ENCODE results near the gene EHF. TPM values are rescaled to one million over a fixed set of nuclear protein-coding genes. Genes with fewer than 3 reads are reported as not detected.
"Not testable (repeated sequence)": the region's sequence is repeated elsewhere in the genome, so short reads cannot be mapped to it uniquely, and the experiment has no call there.

The EHF gene
- total RNA-seq, 2 experiments from 2014 or later: not detected

- Mint-ChIP-seq H3K27ac (no peak overlapping the region), H3K4me3 (no peak overlapping the region), H3K9me3 (no peaks in the 10 kb centered on the region), H3K4me1 (ENCODE audit: low read depth) (no peaks in the 10 kb centered on the region), H3K36me3 (ENCODE audit: low read depth) (no peaks in the 10 kb centered on the region), H3K27me3 (ENCODE audit: low read depth) (peaks cover 2% of the 10 kb centered on the region)
- DNase-seq: no peak
- intact Hi-C loops (cut with micrococcal nuclease): no loop called here
- CTCF ChIA-PET: no interaction called here
Measured at GRCh38 chr11:34683396-34683795, 62.5 kb downstream of the EHF start.

GRCh38 chr11:34685864-34686263 is 65.0 kb downstream of the EHF start:
- CTCF ChIA-PET: no interaction called here
- Mint-ChIP-seq H3K36me3 (ENCODE audit: low read depth) (no peaks in the 10 kb centered on the region), H3K4me3 (no peak overlapping the region), H3K4me1 (ENCODE audit: low read depth) (no peaks in the 10 kb centered on the region), H3K27ac (no peak overlapping the region), H3K9me3 (peaks cover 1% of the 10 kb centered on the region), H3K27me3 (ENCODE audit: low read depth) (no peaks in the 10 kb centered on the region)
- DNase-seq: no peak
- intact Hi-C loops (cut with micrococcal nuclease): no loop called here

GRCh38 chr11:34692299-34692698 is 71.4 kb downstream of the EHF start:
- H3K9me3 Mint-ChIP-seq; H3K36me3 Mint-ChIP-seq (ENCODE audit: low read depth); intact Hi-C loops (cut with micrococcal nuclease); CTCF ChIA-PET; H3K27ac Mint-ChIP-seq; H3K27me3 Mint-ChIP-seq (ENCODE audit: low read depth); DNase-seq; H3K4me3 Mint-ChIP-seq; H3K4me1 Mint-ChIP-seq (ENCODE audit: low read depth): not testable (repeated sequence)

GRCh38 chr11:34696862-34697261 is 76.0 kb downstream of the EHF start:
- peaks cover 5% of the 10 kb centered on the region for H3K27me3 Mint-ChIP-seq (ENCODE audit: low read depth)
- H3K36me3 Mint-ChIP-seq (ENCODE audit: low read depth): no peaks in the 10 kb centered on the region
- CTCF ChIA-PET: interaction anchor here (0.7 kb wide), 1 partner anchor 171 kb away, joined by 3 read pairs; no protein-coding TSS in a partner anchor
- H3K9me3 Mint-ChIP-seq: no peaks in the 10 kb centered on the region
- no peak overlapping the region for H3K4me3 Mint-ChIP-seq
- DNase-seq: no peak
- no peak overlapping the region for H3K27ac Mint-ChIP-seq
- no peaks in the 10 kb centered on the region for H3K4me1 Mint-ChIP-seq (ENCODE audit: low read depth)
- intact Hi-C loops (cut with micrococcal nuclease): no loop called here

GRCh38 chr11:34706709-34707461 is 86.0 kb downstream of the EHF start:
- H3K27ac Mint-ChIP-seq: no peak overlapping the region
- DNase-seq: no peak
- intact Hi-C loops (cut with micrococcal nuclease): no loop called here

GRCh38 chr11:34707462-34707840 is 86.6 kb downstream of the EHF start:
- DNase-seq: no peak
- Mint-ChIP-seq H3K4me1 (ENCODE audit: low read depth) (no peaks in the 10 kb centered on the region), H3K27ac (no peak overlapping the region), H3K36me3 (ENCODE audit: low read depth) (no peaks in the 10 kb centered on the region), H3K9me3 (peaks cover 12% of the 10 kb centered on the region), H3K4me3 (no peak overlapping the region), H3K27me3 (ENCODE audit: low read depth) (peaks cover 2% of the 10 kb centered on the region)
- intact Hi-C loops (cut with micrococcal nuclease): no loop called here
- CTCF ChIA-PET: no interaction called here

More at GRCh38 chr11:34706709-34707461, 86.0 kb downstream of the EHF start:
- Mint-ChIP-seq H3K4me1 (ENCODE audit: low read depth) (no peaks in the 10 kb centered on the region), H3K36me3 (ENCODE audit: low read depth) (no peaks in the 10 kb centered on the region), H3K4me3 (no peak overlapping the region), H3K27me3 (ENCODE audit: low read depth) (peaks cover 2% of the 10 kb centered on the region), H3K9me3 (peaks cover 7% of the 10 kb centered on the region)
- CTCF ChIA-PET: no interaction called here

Other genes starting within 250 kb of the EHF start
- 10 to 100 TPM; 28.3 to 29.1 TPM for gene CAT, start 182.2 kb upstream of the EHF start, total RNA-seq
- not detected for gene ELF5, start 107.3 kb upstream of the EHF start, total RNA-seq